Spleen (tissue), 11 donors: ENCODE results near the gene KREMEN1. TPM values are rescaled to one million over a fixed set of nuclear protein-coding genes. Genes with fewer than 3 reads are reported as not detected.

ENCODE experiments used
- DNase-seq: peaks from one replicate; pipeline ENCODE4 v3.0.0-alpha.2; 2020
- H3K27ac ChIP-seq, 8 donors: fragments of 200-600 bp; sonication (generic) in 7 of 8; 1 replicate in 4 of 8; 2 replicates in 4 of 8; pipeline versions ENCODE4 v1.5.0 to v1.8.0; 2016 to 2021; ENCODE audit warnings: inconsistent platforms in 4 of 8, mild to moderate bottlenecking in 4 of 8, moderate library complexity in 1 of 8
- H3K27me3 ChIP-seq, 7 donors: fragments of 200-600 bp; sonication (generic) in 6 of 7; replicated peaks in 1 of 7; 1 replicate in 4 of 7; 2 replicates in 3 of 7; pipeline versions ENCODE4 v1.5.0 to v1.8.0; 2016 to 2021; ENCODE audit warnings: inconsistent platforms in 3 of 7, mild to moderate bottlenecking in 1 of 7
- H3K36me3 ChIP-seq, 6 donors: fragments of 200-600 bp; sonication (generic) in 5 of 6; 1 replicate in 4 of 6; 2 replicates in 2 of 6; pipeline versions ENCODE4 v1.5.0 to v1.8.0; 2016 to 2021; ENCODE audit warnings: inconsistent platforms in 2 of 6
- H3K4me1 ChIP-seq, 6 donors: fragments of 200-600 bp; sonication (generic) in 5 of 6; 1 replicate in 3 of 6; 2 replicates in 3 of 6; pipeline versions ENCODE4 v1.5.0 to v1.8.0; 2016 to 2021; ENCODE audit warnings: inconsistent platforms in 3 of 6
- H3K4me3 ChIP-seq, 8 donors: fragments of 200-600 bp; sonication (generic) in 7 of 8; 1 replicate in 4 of 8; 2 replicates in 4 of 8; pipeline versions ENCODE4 v1.5.0 to v1.8.0; 2016 to 2021; ENCODE audit warnings: inconsistent platforms in 4 of 8, mild to moderate bottlenecking in 4 of 8, moderate library complexity in 2 of 8
- H3K9me3 ChIP-seq, 8 donors: fragments of 200-600 bp; sonication (generic) in 7 of 8; 1 replicate in 4 of 8; 2 replicates in 4 of 8; pipeline versions ENCODE4 v1.5.0 to v1.8.0; 2016 to 2021; ENCODE audit warnings: inconsistent platforms in 4 of 8
- CTCF ChIP-seq, 11 experiments: fragments of 200-600 bp in 7 of 11; fragments of 450-650 bp in 4 of 11; sonication (generic) in 4 of 11; IDR thresholded peaks in 8 of 11; conservative IDR thresholded peaks in 3 of 11; 1 replicate in 7 of 11; 2 replicates in 4 of 11; pipeline versions ENCODE4 v1.4.0 to v1.8.0; 2016 to 2021; ENCODE audit warnings: antibody characterized with exemption in 11 of 11, inconsistent platforms in 4 of 11, mild to moderate bottlenecking in 1 of 11
- POLR2A ChIP-seq, 3 donors: fragments of 450-650 bp; IDR thresholded peaks; one replicate each; pipeline ENCODE4 v1.5.1; 2017; ENCODE audit warnings: antibody characterized with exemption in 3 of 3, mild to moderate bottlenecking in 1 of 3
- POLR2AphosphoS5 ChIP-seq, 3 donors: sonication (generic); formaldehyde crosslinking; IDR thresholded peaks; one replicate each; pipeline ENCODE4 v1.5.1; 2017; ENCODE audit warnings: antibody characterized with exemption in 3 of 3
- WGBS, 5 donors: extraction: QIAGEN DNeasy Blood & Tissue Kit in 3 of 5; methylation state at CpG; one replicate each; pipeline versions ENCODE4 v1.1.5 to v1.1.7; 2013 to 2018; 5-methylcytosine and 5-hydroxymethylcytosine counted together
- intact Hi-C: fragments of 100-400 bp; cut with DNase I; formaldehyde crosslinking; loops from one replicate; pipeline ENCODE4 v1.15.0; 2023; ENCODE audit warnings: low total_unique reads
- polyA plus RNA-seq, 3 donors: library from polyadenylated mRNA; stranded (reverse); fragments of 200-250 nt; gene quantifications; one replicate each; pipeline ENCODE4 v1.2.1, GENCODE V29; 2013
- total RNA-seq, 7 donors: library from RNA; depleted of rRNA in 3 of 7; stranded (reverse); fragments of >200 nt in 3 of 7; fragmentation: NEBNext Ultra II Directional in 4 of 7; extraction: Animal tissue kit (Norgen Biotek cat#: 25700) in 4 of 7; gene quantifications; one replicate each; pipeline versions ENCODE4 v1.1.0 to v1.2.1, GENCODE V29; 2016 to 2021
- donor health status: healthy with polysubstance abuse.
- donor health status: DM: no; HTN: no; CAD: no; lungs with moderate emphysema.
- donor health status: DM: no; HTN: no; CAD: no.
- donor health status: Bipolar disorder and iron deficiency.
- donor health status: healthy.
- donor health status: DM: no; HTN: no; CAD: no.
- donor health status: DM: yes; HTN: yes; CAD: no.

The KREMEN1 gene
- total and polyA plus RNA-seq, 10 donors: 1.5 to 41.3 (median 25.1) TPM

GRCh38 chr22:29029202-29030000, 43.4 kb upstream of the KREMEN1 start:
- H3K4me1 ChIP-seq: peaks cover 0 to 34% (median 27%) of the 10 kb centered on the region in 6 donors
- H3K4me3 ChIP-seq: no peak overlapping the region
- H3K36me3 ChIP-seq: no peaks in the 10 kb centered on the region
- H3K27me3 ChIP-seq: peaks cover 0 to 39% (median 19%) of the 10 kb centered on the region in 7 donors
- no peak overlapping the region for H3K27ac ChIP-seq
- no peak for DNase-seq
- intact Hi-C loops: no loop called here
- H3K9me3 ChIP-seq: no peaks in the 10 kb centered on the region
- no peak for TF ChIP-seq POLR2A (IDR thresholded peaks at IDR 0.05)
- no peak for TF ChIP-seq CTCF (IDR thresholded peaks at IDR 0.05 in 8 of 11, conservative IDR thresholded peaks at IDR 0.05 in 3 of 11)
- TF ChIP-seq POLR2AphosphoS5 (IDR thresholded peaks at IDR 0.05): no peak
- 88 to 94% (median 90%) methylated on average over 9 of the region's 9 CpGs for WGBS, 5 donors

- no peaks in the 10 kb centered on the region for H3K36me3 ChIP-seq
- intact Hi-C loops: loop anchor here (5.0 kb wide), 1 partner anchor 433 kb away; no protein-coding TSS in a partner anchor
- DNase-seq: no peak
- no peaks in the 10 kb centered on the region for H3K9me3 ChIP-seq
- H3K4me1 ChIP-seq: peaks cover 0 to 34% (median 27%) of the 10 kb centered on the region in 6 donors
- 16 to 34% (median 18%) methylated on average over 20 of the region's 20 CpGs for WGBS, 5 donors
- TF ChIP-seq POLR2AphosphoS5 (IDR thresholded peaks at IDR 0.05) (no peak), POLR2A (IDR thresholded peaks at IDR 0.05) (no peak), CTCF (IDR thresholded peaks at IDR 0.05 in 8 of 11, conservative IDR thresholded peaks at IDR 0.05 in 3 of 11) (no peak)
- peak overlapping the region in 6 of 8 donors; percentile 79 to 87 (median 80) for H3K27ac ChIP-seq
- peaks cover 0 to 39% (median 19%) of the 10 kb centered on the region in 7 donors for H3K27me3 ChIP-seq
- H3K4me3 ChIP-seq: peak overlapping the region in 7 of 8 donors; percentile 17 to 60 (median 25)
Measured at GRCh38 chr22:29030016-29030617, 42.7 kb upstream of the KREMEN1 start.

- Histone ChIP-seq H3K4me3 (peak overlapping the region in 7 of 8 donors; percentile 17 to 60 (median 25)), H3K27ac (peak overlapping the region; percentile 71 to 87 (median 80)), H3K36me3 (no peaks in the 10 kb centered on the region), H3K27me3 (peaks cover 0 to 39% (median 19%) of the 10 kb centered on the region in 7 donors), H3K4me1 (peaks cover 0 to 34% (median 27%) of the 10 kb centered on the region in 6 donors), H3K9me3 (no peaks in the 10 kb centered on the region)
- peak; percentile 80 for DNase-seq
- TF ChIP-seq CTCF (IDR thresholded peaks at IDR 0.05 in 8 of 11, conservative IDR thresholded peaks at IDR 0.05 in 3 of 11) (no peak), POLR2A (IDR thresholded peaks at IDR 0.05) (no peak), POLR2AphosphoS5 (IDR thresholded peaks at IDR 0.05) (peak in 2 of 3 donors; percentile 68 to 71)
- WGBS, 5 donors: 9 to 14% (median 10%) methylated on average over 23 to 32 of the region's 32 CpGs
- intact Hi-C loops: loop anchor here (5.0 kb wide), 1 partner anchor 433 kb away; no protein-coding TSS in a partner anchor
Measured at GRCh38 chr22:29030618-29031226, 42.1 kb upstream of the KREMEN1 start.
